ENCODE results near the gene MACF1.
"Not testable (repeated sequence)": the region's sequence is repeated elsewhere in the genome, so short reads cannot be mapped to it uniquely, and the experiment has no call there.

MACF1 gene

DNA sequence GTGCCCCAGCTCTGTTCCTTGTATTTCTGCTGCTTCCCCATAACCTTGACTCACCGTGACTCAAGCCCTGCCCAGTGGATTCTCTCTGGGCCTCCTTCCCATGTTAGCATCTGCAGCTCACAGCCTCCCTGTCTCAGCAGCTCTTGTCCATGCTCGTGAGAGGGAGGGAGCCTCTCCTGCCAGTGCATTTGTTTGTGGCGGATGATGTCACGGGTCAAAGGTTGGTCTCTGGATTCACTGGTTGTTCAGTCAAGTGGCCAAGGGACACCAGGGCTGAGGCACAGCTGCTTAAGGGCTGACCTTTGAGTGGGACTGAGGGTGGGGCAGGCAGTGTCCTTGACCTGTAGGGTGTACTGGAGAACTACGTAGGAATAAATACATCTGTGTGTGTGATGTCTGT is 314.9 kb downstream of the MACF1 start:
- H3K4me1 ChIP-seq (ENCODE audit: control insufficient read depth, insufficient read depth, low read length); H3K36me3 ChIP-seq (ENCODE audit: insufficient read depth, low read length); H3K9me3 ChIP-seq (replicated peaks; ENCODE audit: low read length); H3K9ac ChIP-seq (ENCODE audit: low read depth, low read length); H3K27me3 ChIP-seq (ENCODE audit: control insufficient read depth, insufficient read depth, low read length); H3K4me2 ChIP-seq (ENCODE audit: low read length); H3K4me3 ChIP-seq (ENCODE audit: low read length): not testable (repeated sequence)

- not testable (repeated sequence) for H3K4me1 ChIP-seq (ENCODE audit: control insufficient read depth, insufficient read depth, low read length); H3K9ac ChIP-seq (ENCODE audit: low read depth, low read length); H3K4me2 ChIP-seq (ENCODE audit: low read length); H3K4me3 ChIP-seq (ENCODE audit: low read length); H3K27me3 ChIP-seq (ENCODE audit: control insufficient read depth, insufficient read depth, low read length); H3K9me3 ChIP-seq (replicated peaks; ENCODE audit: low read length)
- peaks cover 16% of the 10 kb centered on the region for H3K36me3 ChIP-seq (ENCODE audit: insufficient read depth, low read length)
Observed at GRCh38 chr1:39522221-39522620, 317.7 kb downstream of the MACF1 start.

DNA sequence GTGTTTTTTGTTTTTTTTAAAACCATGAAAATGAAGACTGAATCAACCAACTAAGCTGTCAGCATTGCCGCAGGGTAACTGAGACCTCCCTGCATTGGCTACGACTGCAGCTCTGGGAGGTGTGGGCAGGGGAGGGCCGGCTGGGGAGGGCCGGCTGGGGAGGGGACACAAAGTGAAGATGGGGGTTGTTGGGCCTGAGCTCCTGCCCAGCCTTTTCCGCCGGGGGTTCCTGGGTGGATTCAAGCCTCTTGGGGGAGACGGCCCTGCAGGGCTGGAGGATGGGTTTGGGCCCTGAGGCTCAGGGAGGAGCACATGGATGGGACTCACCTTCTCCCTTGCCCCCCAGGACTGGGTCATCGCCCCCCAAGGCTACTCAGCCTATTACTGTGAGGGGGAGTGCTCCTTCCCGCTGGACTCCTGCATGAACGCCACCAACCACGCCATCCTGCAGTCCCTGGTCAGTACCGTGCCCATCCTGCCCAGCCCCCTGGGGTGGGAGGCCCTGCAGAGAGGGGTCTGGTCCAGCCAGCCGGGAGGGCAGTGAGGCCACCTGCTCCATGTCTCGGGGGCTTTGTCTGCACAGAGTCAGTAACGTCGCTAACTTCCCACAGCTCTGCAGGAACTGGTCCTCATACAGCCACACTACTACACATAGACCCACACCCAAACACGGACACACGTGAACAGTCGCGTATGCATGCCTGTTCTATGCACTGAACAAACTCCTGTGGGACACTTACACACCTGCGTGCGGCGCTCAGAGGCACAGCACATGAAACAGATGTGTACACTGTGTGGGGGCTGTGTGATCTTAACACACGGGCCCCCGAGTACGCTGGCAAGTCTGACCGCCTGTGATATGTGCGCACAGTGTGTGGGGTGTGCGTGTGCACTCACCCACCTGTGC is 318.4 kb downstream of the MACF1 start:
- H3K27me3 ChIP-seq (ENCODE audit: control insufficient read depth, insufficient read depth, low read length): no peaks in the 10 kb centered on the region
- peaks cover 21% of the 10 kb centered on the region for H3K36me3 ChIP-seq (ENCODE audit: insufficient read depth, low read length)
- H3K9me3 ChIP-seq (replicated peaks; ENCODE audit: low read length): no peaks in the 10 kb centered on the region
- no peak overlapping the region for H3K9ac ChIP-seq (ENCODE audit: low read depth, low read length)
- H3K4me3 ChIP-seq (ENCODE audit: low read length): no peak overlapping the region
- H3K4me2 ChIP-seq (ENCODE audit: low read length): no peak overlapping the region
- no peaks in the 10 kb centered on the region for H3K4me1 ChIP-seq (ENCODE audit: control insufficient read depth, insufficient read depth, low read length)

- Histone ChIP-seq H3K9ac (ENCODE audit: low read depth, low read length) (no peak overlapping the region), H3K4me2 (ENCODE audit: low read length) (no peak overlapping the region)
Observed at GRCh38 chr1:39524171-39524570, 319.7 kb downstream of the MACF1 start.

DNA sequence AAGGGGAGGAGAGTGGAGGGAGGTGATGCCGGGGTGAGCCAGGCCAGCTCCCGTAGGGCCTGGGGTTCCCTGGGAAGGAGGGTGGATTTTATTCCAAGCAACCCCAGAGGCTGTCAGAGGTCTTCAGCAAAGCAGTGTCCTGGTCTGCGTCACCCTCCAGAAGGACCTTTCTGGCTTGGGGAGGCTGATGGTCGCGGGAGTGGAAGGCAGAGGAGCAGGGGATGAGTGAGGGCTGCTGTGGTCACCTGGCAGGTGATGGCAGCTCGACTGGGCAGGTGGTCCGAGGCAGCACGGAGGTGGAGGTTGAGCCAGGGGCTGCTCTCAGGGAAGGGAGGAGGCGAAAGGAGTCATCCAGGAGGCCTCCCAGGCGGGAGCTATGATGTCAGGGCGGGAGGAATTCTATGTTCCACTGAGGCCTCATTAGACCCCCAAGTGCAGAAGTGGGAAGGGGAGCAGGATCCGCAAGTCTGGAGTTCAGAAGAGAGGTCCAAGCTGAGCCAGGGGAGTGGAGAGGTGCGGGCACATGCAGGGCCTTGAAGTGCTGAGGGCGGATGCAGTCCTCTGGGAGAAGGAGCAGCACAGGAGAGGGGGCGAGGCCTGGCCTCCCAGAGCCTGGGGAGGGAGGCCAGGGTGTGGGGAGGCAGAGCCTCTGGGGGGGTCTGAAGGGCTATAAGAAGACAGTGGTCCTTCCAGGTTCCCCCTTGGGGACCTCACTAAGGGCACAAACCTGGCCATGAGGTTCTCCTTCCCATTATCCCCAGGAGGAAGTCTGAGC is 320.3 kb downstream of the MACF1 start:
- H3K27me3 ChIP-seq (ENCODE audit: control insufficient read depth, insufficient read depth, low read length): no peaks in the 10 kb centered on the region
- H3K4me3 ChIP-seq (ENCODE audit: low read length): no peak overlapping the region
- no peaks in the 10 kb centered on the region for H3K9me3 ChIP-seq (replicated peaks; ENCODE audit: low read length)
- H3K4me1 ChIP-seq (ENCODE audit: control insufficient read depth, insufficient read depth, low read length): no peaks in the 10 kb centered on the region
- H3K36me3 ChIP-seq (ENCODE audit: insufficient read depth, low read length): peaks cover 36% of the 10 kb centered on the region
- no peak overlapping the region for H3K4me2 ChIP-seq (ENCODE audit: low read length)
- no peak overlapping the region for H3K9ac ChIP-seq (ENCODE audit: low read depth, low read length)

More at GRCh38 chr1:39524171-39524570, 319.7 kb downstream of the MACF1 start:
- Histone ChIP-seq H3K4me3 (ENCODE audit: low read length) (no peak overlapping the region), H3K27me3 (ENCODE audit: control insufficient read depth, insufficient read depth, low read length) (no peaks in the 10 kb centered on the region), H3K9me3 (replicated peaks; ENCODE audit: low read length) (no peaks in the 10 kb centered on the region), H3K4me1 (ENCODE audit: control insufficient read depth, insufficient read depth, low read length) (no peaks in the 10 kb centered on the region), H3K36me3 (ENCODE audit: insufficient read depth, low read length) (peaks cover 31% of the 10 kb centered on the region)

- no peak overlapping the region for H3K9ac ChIP-seq (ENCODE audit: low read depth, low read length)
- H3K27me3 ChIP-seq (ENCODE audit: control insufficient read depth, insufficient read depth, low read length): no peaks in the 10 kb centered on the region
- H3K36me3 ChIP-seq (ENCODE audit: insufficient read depth, low read length): peaks cover 38% of the 10 kb centered on the region
Observed at GRCh38 chr1:39525366-39526165, 321.1 kb downstream of the MACF1 start.

DNA sequence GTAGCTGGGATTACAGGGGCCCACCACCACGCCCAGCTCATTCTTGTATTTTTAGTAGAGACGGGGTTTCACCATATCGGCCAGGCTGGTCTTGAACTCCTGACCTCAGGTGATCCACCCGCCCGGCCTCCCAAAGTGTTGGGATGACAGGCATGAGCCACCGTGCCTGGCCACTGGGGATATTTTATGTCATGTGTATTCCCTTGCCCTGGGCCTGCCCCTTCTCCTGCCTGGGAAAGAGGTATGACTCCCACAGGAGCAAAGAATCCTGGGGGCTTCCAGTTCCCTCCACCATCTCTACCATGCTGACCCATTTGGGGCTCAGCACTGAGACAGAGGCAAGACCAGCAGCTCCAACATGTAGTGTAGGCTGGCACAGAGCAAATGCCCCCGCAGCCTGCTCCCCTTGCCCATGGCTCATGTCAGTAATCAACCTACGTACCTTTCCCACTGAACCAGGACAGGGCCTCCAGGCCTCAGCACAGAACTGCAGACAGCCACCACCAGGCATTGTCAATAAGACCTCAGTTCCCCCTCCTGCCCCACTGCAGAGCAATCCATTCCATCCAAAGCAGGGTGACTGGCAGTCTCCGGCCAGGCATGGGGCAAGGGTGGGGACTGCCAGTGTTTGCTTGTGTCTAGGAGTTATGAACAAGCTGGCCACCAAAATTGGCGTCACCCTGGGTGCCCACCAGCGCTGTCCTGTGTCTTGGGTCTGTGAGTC is 322.1 kb downstream of the MACF1 start:
- Histone ChIP-seq H3K4me1 (ENCODE audit: control insufficient read depth, insufficient read depth, low read length) (no peaks in the 10 kb centered on the region), H3K36me3 (ENCODE audit: insufficient read depth, low read length) (peaks cover 46% of the 10 kb centered on the region), H3K4me3 (ENCODE audit: low read length) (no peak overlapping the region), H3K9me3 (replicated peaks; ENCODE audit: low read length) (no peaks in the 10 kb centered on the region), H3K9ac (ENCODE audit: low read depth, low read length) (no peak overlapping the region), H3K4me2 (ENCODE audit: low read length) (no peak overlapping the region), H3K27me3 (ENCODE audit: control insufficient read depth, insufficient read depth, low read length) (no peaks in the 10 kb centered on the region)

More at GRCh38 chr1:39525366-39526165, 321.1 kb downstream of the MACF1 start:
- no peaks in the 10 kb centered on the region for H3K9me3 ChIP-seq (replicated peaks; ENCODE audit: low read length)
- H3K4me2 ChIP-seq (ENCODE audit: low read length): no peak overlapping the region
- no peaks in the 10 kb centered on the region for H3K4me1 ChIP-seq (ENCODE audit: control insufficient read depth, insufficient read depth, low read length)
- H3K4me3 ChIP-seq (ENCODE audit: low read length): no peak overlapping the region

GRCh38 chr1:39527190-39527579 is 322.7 kb downstream of the MACF1 start:
- H3K9me3 ChIP-seq (replicated peaks; ENCODE audit: low read length); H3K4me3 ChIP-seq (ENCODE audit: low read length); H3K9ac ChIP-seq (ENCODE audit: low read depth, low read length); H3K4me1 ChIP-seq (ENCODE audit: control insufficient read depth, insufficient read depth, low read length); H3K27me3 ChIP-seq (ENCODE audit: control insufficient read depth, insufficient read depth, low read length); H3K4me2 ChIP-seq (ENCODE audit: low read length): not testable (repeated sequence)
- peaks cover 48% of the 10 kb centered on the region for H3K36me3 ChIP-seq (ENCODE audit: insufficient read depth, low read length)

DNA sequence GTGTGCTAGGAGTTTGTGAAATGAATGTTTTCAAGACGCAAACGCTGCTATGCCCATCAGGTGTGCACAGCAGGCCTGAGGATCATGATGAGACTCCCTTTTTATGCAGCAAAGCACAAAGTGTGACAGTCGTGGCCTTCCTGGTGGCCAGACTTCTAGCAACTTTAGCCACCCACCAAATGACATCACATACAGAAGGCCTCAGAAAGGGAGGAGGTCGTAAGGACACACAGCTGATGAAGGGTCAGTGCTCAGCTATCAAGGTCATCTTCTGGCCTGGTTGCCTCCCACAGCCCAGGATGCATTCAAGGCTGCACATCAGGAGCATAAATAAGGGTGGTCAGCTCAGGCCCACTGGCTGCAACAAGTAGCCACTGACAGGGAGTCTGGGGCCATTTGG is 323.6 kb downstream of the MACF1 start:
- Histone ChIP-seq H3K4me2 (ENCODE audit: low read length) (no peak overlapping the region), H3K4me1 (ENCODE audit: control insufficient read depth, insufficient read depth, low read length) (no peaks in the 10 kb centered on the region), H3K4me3 (ENCODE audit: low read length) (no peak overlapping the region), H3K9me3 (replicated peaks; ENCODE audit: low read length) (no peaks in the 10 kb centered on the region), H3K9ac (ENCODE audit: low read depth, low read length) (no peak overlapping the region), H3K36me3 (ENCODE audit: insufficient read depth, low read length) (peaks cover 48% of the 10 kb centered on the region), H3K27me3 (ENCODE audit: control insufficient read depth, insufficient read depth, low read length) (no peaks in the 10 kb centered on the region)

DNA sequence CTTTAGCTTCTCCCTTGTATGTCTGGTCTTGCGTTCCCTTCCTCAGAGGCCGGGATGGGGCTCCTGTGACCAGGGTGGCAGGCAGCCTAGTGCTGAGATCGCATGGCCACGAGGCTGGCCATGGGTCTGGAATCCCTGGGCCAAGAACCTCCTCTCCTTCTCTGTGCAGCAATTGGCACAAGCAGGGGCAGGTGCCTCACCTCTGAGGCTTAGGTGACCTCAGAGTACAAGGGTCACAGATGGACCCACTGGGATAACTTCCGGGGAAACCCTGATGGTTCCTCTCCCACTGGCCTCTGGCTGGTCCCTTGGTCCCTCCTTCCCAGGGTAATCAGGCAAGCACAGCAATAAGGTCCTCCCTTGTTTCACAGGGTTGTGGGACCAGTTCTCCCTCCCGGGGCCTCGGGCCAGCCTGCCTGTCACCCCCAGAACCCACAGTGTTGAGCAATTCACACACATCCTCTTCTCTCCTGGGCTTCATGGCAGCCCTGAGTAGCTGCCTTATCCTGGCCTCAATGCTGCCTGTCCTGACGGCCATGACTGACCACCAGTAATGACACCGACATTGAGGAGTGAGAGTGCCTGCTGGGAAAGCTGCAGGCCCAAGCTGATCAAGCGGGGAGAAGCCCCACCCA is 325.5 kb downstream of the MACF1 start:
- H3K4me1 ChIP-seq (ENCODE audit: control insufficient read depth, insufficient read depth, low read length): no peaks in the 10 kb centered on the region
- no peaks in the 10 kb centered on the region for H3K27me3 ChIP-seq (ENCODE audit: control insufficient read depth, insufficient read depth, low read length)
- H3K9ac ChIP-seq (ENCODE audit: low read depth, low read length): no peak overlapping the region
- no peak overlapping the region for H3K4me2 ChIP-seq (ENCODE audit: low read length)
- H3K4me3 ChIP-seq (ENCODE audit: low read length): no peak overlapping the region
- H3K36me3 ChIP-seq (ENCODE audit: insufficient read depth, low read length): peaks cover 46% of the 10 kb centered on the region
- H3K9me3 ChIP-seq (replicated peaks; ENCODE audit: low read length): no peaks in the 10 kb centered on the region

All from skeletal muscle satellite cell (primary cell).